Esophagus squamous epithelium (tissue), 5 donors: ENCODE measurements around the gene ABHD12B. TPM values are rescaled to one million over a fixed set of nuclear protein-coding genes. Genes with fewer than 3 reads are reported as not detected.

ENCODE experiments used
- DNase-seq: peaks from one replicate; lab custom pipeline; 2025; lab: John Stamatoyannopoulos, UW
- H3K27ac ChIP-seq, 4 donors: fragments of 200-600 bp; sonication (generic); one replicate each; pipeline ENCODE4 v1.5.1; 2016 to 2019; ENCODE audit warnings: mild to moderate bottlenecking in 1 of 4
- H3K27me3 ChIP-seq, 4 donors: fragments of 200-600 bp; sonication (generic); 1 replicate in 3 of 4; 2 replicates in 1 of 4; pipeline versions ENCODE4 v1.5.1 to v1.6.0; 2017 to 2021; ENCODE audit warnings: antibody characterized with exemption in 1 of 4
- H3K36me3 ChIP-seq, 3 donors: fragments of 200-600 bp; sonication (generic); one replicate each; pipeline ENCODE4 v1.5.1; 2016 to 2019
- H3K4me1 ChIP-seq, 3 donors: fragments of 200-600 bp; sonication (generic); one replicate each; pipeline ENCODE4 v1.5.1; 2017 to 2019
- H3K4me3 ChIP-seq, 4 donors: fragments of 200-600 bp; sonication (generic); 1 replicate in 3 of 4; 2 replicates in 1 of 4; pipeline ENCODE4 v1.5.1; 2016 to 2019; ENCODE audit warnings: mild to moderate bottlenecking in 2 of 4, moderate library complexity in 1 of 4
- H3K9me3 ChIP-seq, 3 donors: fragments of 200-600 bp; sonication (generic); one replicate each; pipeline ENCODE4 v1.5.1; 2016 to 2019
- POLR2A ChIP-seq, 4 donors: fragments of 450-650 bp; IDR thresholded peaks; one replicate each; pipeline ENCODE4 v1.6.1; 2017; ENCODE audit warnings: antibody characterized with exemption in 4 of 4, mild to moderate bottlenecking in 4 of 4, moderate library complexity in 3 of 4
- WGBS, 2 donors: methylation state at CpG; one replicate each; pipeline ENCODE4 v1.1.5; 2018; 5-methylcytosine and 5-hydroxymethylcytosine counted together
- intact Hi-C: fragments of 100-400 bp; cut with DNase I; formaldehyde crosslinking; loops from one replicate; pipeline ENCODE4 v1.15.0; 2022
- total RNA-seq, 4 donors: library from RNA; depleted of rRNA; stranded (reverse); fragments of >200 nt; gene quantifications; one replicate each; pipeline ENCODE4 v1.1.0, GENCODE V29; 2016
- TF ChIP-seq, protein P1 (sequence below), 6 experiments: fragments of 450-650 bp in 4 of 6; fragments of 200-600 bp in 2 of 6; sonication (generic) in 2 of 6; IDR thresholded peaks; one replicate each; pipeline ENCODE4 v1.5.1; 2016 to 2019; ENCODE audit warnings: antibody characterized with exemption in 6 of 6, mild to moderate bottlenecking in 4 of 6, moderate library complexity in 4 of 6
- donor health status: DM: yes; HTN: yes; CAD: no.

The ABHD12B gene
- total RNA-seq, 4 donors from 2014 or later = 0.53 TPM; not detected in 3

DNA sequence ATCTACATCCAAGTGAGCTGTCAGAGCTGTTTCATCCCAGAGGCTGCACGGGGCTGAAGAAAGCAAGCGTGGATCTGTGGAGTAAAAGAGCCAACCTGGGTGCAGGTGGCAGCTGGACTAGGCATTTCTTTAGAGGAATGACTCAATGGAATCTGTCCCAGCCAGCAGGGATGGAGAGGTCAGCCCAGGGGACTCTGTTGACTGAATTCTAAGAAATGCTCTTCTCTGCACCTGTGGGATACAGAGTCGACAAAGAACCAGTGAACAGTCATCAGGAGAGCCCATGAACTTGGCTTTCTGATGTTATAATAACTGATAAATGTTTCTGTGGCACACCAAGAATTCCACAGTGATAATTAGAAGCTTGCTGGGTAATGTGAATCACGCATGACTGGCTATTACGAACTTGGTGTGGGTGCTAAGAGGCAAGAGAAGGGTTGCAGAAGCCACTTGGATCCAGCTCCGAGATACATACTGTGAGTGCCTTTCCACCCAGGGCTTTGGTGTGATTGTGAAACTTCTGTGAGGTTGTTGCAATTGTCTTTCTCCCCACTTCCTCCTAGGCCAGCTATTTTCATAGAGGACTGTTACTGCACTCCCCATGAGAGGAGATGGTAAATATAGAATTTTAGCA lies 56.3 kb downstream of the ABHD12B start:
- WGBS, 2 donors = 83 to 86% methylated on average over 6 of the region's 6 CpGs
- TF ChIP-seq, protein P1, sequence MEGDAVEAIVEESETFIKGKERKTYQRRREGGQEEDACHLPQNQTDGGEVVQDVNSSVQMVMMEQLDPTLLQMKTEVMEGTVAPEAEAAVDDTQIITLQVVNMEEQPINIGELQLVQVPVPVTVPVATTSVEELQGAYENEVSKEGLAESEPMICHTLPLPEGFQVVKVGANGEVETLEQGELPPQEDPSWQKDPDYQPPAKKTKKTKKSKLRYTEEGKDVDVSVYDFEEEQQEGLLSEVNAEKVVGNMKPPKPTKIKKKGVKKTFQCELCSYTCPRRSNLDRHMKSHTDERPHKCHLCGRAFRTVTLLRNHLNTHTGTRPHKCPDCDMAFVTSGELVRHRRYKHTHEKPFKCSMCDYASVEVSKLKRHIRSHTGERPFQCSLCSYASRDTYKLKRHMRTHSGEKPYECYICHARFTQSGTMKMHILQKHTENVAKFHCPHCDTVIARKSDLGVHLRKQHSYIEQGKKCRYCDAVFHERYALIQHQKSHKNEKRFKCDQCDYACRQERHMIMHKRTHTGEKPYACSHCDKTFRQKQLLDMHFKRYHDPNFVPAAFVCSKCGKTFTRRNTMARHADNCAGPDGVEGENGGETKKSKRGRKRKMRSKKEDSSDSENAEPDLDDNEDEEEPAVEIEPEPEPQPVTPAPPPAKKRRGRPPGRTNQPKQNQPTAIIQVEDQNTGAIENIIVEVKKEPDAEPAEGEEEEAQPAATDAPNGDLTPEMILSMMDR (IDR thresholded peaks at IDR 0.05) = no peak
- TF ChIP-seq POLR2A (IDR thresholded peaks at IDR 0.05) = no peak
- no peaks in the 10 kb centered on the region for H3K9me3 ChIP-seq
- H3K27me3 ChIP-seq = no peaks in the 10 kb centered on the region
- no peak overlapping the region for H3K4me3 ChIP-seq
- no peaks in the 10 kb centered on the region for H3K4me1 ChIP-seq
- intact Hi-C loops = no loop called here
- DNase-seq = no peak
- peak overlapping the region in 1 of 4 donors; percentile 60 for H3K27ac ChIP-seq
- peaks cover 0 to 94% (median 0%) of the 10 kb centered on the region in 3 donors for H3K36me3 ChIP-seq

DNA sequence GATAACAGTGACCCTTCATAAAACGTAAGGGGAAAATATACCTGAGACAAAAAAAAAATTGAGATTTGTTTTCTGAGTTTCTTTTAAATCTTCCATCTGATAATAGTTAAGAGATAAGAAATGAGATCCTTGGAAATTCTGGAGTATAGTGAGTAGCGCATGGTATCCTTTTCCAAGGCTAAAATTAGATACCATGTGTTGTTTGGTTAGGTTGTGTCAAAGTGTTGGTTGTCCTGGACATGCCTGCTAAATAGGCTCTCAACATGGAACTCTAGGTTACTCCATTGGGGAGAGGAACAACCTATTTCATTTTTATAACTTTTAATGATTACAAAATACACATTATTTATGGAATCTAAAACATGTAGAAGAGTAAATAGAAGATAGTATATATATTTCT lies 57.7 kb downstream of the ABHD12B start:
- intact Hi-C loops = no loop called here
- Histone ChIP-seq H3K27me3 (no peaks in the 10 kb centered on the region), H3K4me1 (no peaks in the 10 kb centered on the region), H3K4me3 (no peak overlapping the region), H3K9me3 (no peaks in the 10 kb centered on the region), H3K27ac (no peak overlapping the region), H3K36me3 (peaks cover 0 to 93% (median 0%) of the 10 kb centered on the region in 3 donors)
- 64 to 86% methylated on average over 2 of the region's 2 CpGs for WGBS, 2 donors
- no peak for DNase-seq
- TF ChIP-seq POLR2A (IDR thresholded peaks at IDR 0.05) = no peak
- TF ChIP-seq, protein P1 (IDR thresholded peaks at IDR 0.05) = no peak

DNA sequence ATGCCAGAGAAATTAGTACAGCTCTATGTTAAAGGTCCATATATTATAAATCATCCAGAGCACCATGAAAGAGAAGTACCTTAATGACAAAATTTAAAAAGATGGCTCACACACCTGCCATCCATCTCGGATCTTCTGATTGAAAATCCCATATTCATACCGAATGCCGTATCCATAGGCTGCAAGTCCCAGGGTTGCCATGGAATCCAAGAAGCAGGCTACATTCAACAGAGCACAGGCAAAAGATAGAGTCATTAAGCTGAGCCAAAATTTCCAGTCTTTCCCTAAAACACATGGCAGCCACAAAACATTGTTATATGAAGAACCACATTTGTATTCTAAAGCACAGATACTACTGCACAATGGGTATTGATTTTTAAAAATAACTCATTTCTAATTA lies 59.7 kb downstream of the ABHD12B start:
- Histone ChIP-seq H3K36me3 (peaks cover 0 to 97% (median 0%) of the 10 kb centered on the region in 3 donors), H3K27ac (no peak overlapping the region), H3K4me3 (no peak overlapping the region), H3K9me3 (no peaks in the 10 kb centered on the region), H3K4me1 (peaks cover 0 to 3% (median 0%) of the 10 kb centered on the region in 3 donors), H3K27me3 (no peaks in the 10 kb centered on the region)
- TF ChIP-seq POLR2A (IDR thresholded peaks at IDR 0.05) = no peak
- TF ChIP-seq, protein P1 (IDR thresholded peaks at IDR 0.05) = no peak
- 91 to 94% methylated on average over 3 of the region's 3 CpGs for WGBS, 2 donors
- intact Hi-C loops = no loop called here
- no peak for DNase-seq

DNA sequence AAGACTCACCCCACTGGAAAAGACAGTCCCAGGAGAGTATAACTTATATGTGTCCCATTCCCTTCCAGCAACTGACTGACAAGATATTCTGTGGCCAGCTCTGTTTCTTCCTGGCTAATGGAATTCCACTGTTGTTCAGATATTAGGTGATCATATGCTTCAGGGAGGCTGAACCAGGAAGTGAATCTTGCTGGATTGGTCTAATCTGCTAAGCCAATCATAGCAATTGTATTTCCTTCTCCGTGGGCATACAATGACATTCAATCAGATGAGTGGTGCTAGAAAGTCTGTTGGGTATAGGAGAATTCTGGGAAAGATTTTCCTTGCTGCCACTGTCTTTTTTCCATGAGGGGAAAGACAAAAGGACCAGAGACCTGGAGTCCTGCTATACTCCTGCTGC lies 60.3 kb downstream of the ABHD12B start:
- H3K27me3 ChIP-seq = no peaks in the 10 kb centered on the region
- H3K4me1 ChIP-seq = peaks cover 0 to 9% (median 5%) of the 10 kb centered on the region in 3 donors
- H3K27ac ChIP-seq = peak overlapping the region in 1 of 4 donors; percentile 36
- no peak overlapping the region for H3K4me3 ChIP-seq
- intact Hi-C loops = no loop called here
- H3K36me3 ChIP-seq = peaks cover 0 to 94% (median 0%) of the 10 kb centered on the region in 3 donors
- TF ChIP-seq POLR2A (IDR thresholded peaks at IDR 0.05) = no peak
- TF ChIP-seq, protein P1 (IDR thresholded peaks at IDR 0.05) = no peak
- H3K9me3 ChIP-seq = no peaks in the 10 kb centered on the region
- WGBS, 2 donors = 45 to 50% methylated on average over 1 of the region's 1 CpG
- DNase-seq = no peak

DNA sequence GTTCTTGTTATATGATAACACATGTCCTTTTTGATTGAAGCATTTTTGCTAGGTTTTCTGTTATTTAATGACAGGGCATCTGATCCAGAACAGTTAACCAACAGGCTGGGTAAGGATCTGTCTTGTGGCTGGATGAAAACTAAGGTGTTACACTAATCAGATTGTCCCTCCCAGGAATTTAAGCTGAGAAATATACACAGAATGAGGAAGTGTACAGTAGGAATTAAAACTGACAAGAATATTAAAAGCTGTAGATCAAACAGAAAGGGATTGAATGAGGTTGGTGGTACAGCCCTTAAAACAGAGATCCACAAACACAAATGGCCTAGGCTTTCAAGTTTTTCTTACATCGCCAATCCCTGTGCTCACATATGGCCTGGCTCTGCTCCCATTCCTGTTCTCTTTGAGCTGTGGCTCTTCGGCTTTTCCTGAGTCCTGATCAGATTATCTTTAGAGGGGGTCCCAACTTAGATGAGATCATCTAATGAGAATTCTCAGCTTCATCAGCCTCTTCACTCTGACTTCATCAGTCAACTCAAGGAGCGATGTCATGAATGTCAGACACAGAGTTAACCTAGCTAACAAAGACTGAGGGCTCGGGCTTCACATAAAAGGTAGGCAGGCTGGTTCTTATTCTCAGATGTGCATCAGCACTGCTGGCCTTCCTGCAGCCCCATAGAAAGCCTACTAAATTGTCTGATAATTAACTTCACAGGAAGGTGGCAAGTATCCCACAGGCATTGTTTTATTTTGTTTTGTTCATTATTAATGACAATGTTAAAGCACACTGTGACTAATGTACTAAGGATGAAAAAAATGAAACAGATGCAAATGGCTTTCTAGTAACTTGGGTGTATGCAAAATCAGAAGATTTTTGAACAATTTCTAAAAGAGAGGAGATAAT lies 61.0 kb downstream of the ABHD12B start:
- 87 to 91% methylated on average over 4 of the region's 4 CpGs for WGBS, 2 donors
- Histone ChIP-seq H3K27me3 (no peaks in the 10 kb centered on the region), H3K4me1 (peaks cover 0 to 16% (median 8%) of the 10 kb centered on the region in 3 donors), H3K27ac (peak overlapping the region in 2 of 4 donors; percentile 36 to 44), H3K4me3 (no peak overlapping the region), H3K9me3 (no peaks in the 10 kb centered on the region), H3K36me3 (peaks cover 0 to 87% (median 0%) of the 10 kb centered on the region in 3 donors)
- no peak for DNase-seq
- TF ChIP-seq POLR2A (IDR thresholded peaks at IDR 0.05) = no peak
- TF ChIP-seq, protein P1 (IDR thresholded peaks at IDR 0.05) = no peak
- intact Hi-C loops = no loop called here
